HG03460 (cell line): ENCODE data around the gene UTP20.

Experiments used
- ATAC-seq: cut with Tn5 transposase; IDR thresholded peaks from one replicate; pipeline ENCODE4 v1.9.1; 2021; ENCODE audit not compliant: unreplicated experiment

The UTP20 gene

DNA sequence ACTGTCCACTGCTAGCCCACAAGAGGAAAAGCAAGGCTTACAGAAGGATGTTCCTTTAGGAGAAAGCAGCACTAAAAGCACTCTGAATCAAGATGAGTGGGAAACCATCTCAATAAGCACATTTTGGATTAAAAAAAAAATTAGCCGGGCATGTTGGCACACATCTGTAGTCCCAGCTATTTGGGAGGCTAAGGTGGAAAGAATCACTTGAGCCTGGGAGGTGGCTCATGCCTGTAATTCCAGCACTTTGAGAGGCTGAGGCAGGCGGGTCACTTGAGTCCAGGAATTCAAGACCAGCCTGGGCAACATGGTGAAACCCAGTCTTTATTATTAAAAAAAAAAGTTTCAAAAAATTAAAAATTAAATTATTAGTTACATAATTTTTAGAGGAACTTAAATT is 144.7 kb downstream of the UTP20 start:
- no peak for ATAC-seq

DNA sequence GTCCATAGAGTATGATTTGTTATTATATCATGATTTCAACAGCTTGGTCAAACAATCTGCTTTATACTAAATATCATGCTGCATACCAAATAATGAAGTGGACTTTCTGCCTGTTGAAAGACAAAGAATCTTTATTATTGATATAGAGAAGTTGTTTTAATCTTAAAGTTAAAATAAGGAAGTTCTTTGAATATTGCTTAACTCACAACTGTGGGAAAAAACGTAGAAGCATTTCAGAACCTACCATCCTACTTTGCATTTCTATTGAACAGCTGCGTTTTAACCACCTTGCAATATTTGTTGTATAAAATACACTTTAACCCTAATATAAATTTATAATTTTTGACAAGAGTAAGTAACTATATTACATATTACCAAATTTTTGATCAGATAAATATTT is 150.6 kb downstream of the UTP20 start:
- no peak for ATAC-seq

DNA sequence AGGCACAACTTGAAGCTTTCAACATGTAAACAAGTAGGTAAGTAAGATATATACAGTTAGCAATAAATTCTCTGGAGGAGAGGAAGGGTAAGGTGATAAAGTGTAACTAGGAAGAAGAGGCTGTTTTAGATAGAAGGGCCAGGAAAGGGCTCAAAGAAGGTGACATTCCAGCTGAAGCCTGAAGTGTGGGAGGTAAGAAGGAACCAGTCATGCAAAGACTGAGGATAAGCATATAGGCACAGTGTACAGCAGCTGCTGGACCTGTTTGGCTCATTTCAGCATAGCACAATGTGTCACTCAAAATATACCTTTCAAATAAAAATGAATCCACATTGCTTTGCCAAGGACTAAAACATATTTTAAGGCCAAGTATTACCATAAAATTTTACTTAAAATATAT is 156.2 kb downstream of the UTP20 start:
- ATAC-seq = no peak
